Muscle of leg (tissue), 11 donors: ENCODE data around the gene ST8SIA6. TPM values are rescaled to one million over a fixed set of nuclear protein-coding genes. Genes with fewer than 3 reads are reported as not detected.
"Not testable (repeated sequence)": the region's sequence is repeated elsewhere in the genome, so short reads cannot be mapped to it uniquely, and the experiment has no call there.

ENCODE experiments used
- DNase-seq: peaks from one replicate; pipeline ENCODE4 v3.0.0; 2013
- H3K27ac ChIP-seq: one replicate; pipeline ENCODE4 v1.5.1; 2013; ENCODE audit warnings: mild to moderate bottlenecking, low read length, control low read depth
- H3K27me3 ChIP-seq: one replicate; pipeline ENCODE4 v1.6.1; 2013; ENCODE audit warnings: low read length; ENCODE audit not compliant: control insufficient read depth, insufficient read depth
- H3K36me3 ChIP-seq: one replicate; pipeline ENCODE4 v1.6.1; 2013; ENCODE audit warnings: low read length; ENCODE audit not compliant: control insufficient read depth, insufficient read depth
- H3K4me1 ChIP-seq: one replicate; pipeline ENCODE4 v1.6.1; 2013; ENCODE audit warnings: low read length; ENCODE audit not compliant: control insufficient read depth, insufficient read depth
- H3K4me3 ChIP-seq: one replicate; pipeline ENCODE4 v1.5.1; 2013; ENCODE audit warnings: low read length, control low read depth
- H3K9me3 ChIP-seq: replicated peaks from 2 replicates; pipeline ENCODE4 v1.6.1; 2013; ENCODE audit warnings: low read depth, low read length; ENCODE audit not compliant: control insufficient read depth
- WGBS: methylation state at CpG from one replicate; pipeline ENCODE4 v1.1.5; 2013; ENCODE audit warnings: missing lambda C conversion rate; ENCODE audit not compliant: insufficient coverage; 5-methylcytosine and 5-hydroxymethylcytosine counted together
- polyA plus RNA-seq, 8 donors: library from polyadenylated mRNA; unstranded; fragments of 120-200 nt; gene quantifications; one replicate each; pipeline versions ENCODE4 v1.2.1 to v1.2.3, GENCODE V29; 2013; ENCODE audit warnings: inconsistent platforms in 1 of 8, low replicate concordance in 1 of 8; ENCODE audit not compliant: insufficient read length in 8 of 8, insufficient read depth in 1 of 8
- total RNA-seq: library from RNA; stranded (reverse); fragments of 120-200 nt; gene quantifications from one replicate; pipeline ENCODE4 v1.2.4, GENCODE V29; 2013

Gene ST8SIA6
- total and polyA plus RNA-seq, 9 donors, result 1.0 to 2.2 (median 1.7) TPM

DNA sequence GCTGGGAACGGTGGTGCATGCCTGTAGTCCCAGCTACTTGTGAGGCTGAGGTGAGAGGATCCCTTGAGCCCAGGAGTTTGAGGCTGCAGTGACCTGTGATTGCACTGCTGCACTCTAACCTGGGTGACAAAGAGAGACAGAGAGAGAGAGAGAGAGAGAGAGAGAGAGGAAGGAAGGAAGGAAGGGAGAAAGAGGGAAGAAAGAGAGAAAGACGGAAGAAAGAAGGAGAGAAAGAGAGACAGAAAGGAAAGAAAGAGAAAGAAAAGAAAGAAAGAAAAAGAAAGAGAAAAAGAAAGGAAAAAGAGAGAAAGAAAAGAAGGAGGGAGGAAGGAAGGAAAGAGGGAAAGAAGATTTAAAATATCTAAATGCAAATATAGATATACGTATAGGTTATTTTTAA lies 132.4 kb downstream of the ST8SIA6 start:
- not testable (repeated sequence) for H3K4me1 ChIP-seq, H3K9me3 ChIP-seq, H3K27me3 ChIP-seq, H3K4me3 ChIP-seq, H3K27ac ChIP-seq, H3K36me3 ChIP-seq, DNase-seq
- 65% methylated on average over 2 of the region's 3 CpGs for WGBS

DNA sequence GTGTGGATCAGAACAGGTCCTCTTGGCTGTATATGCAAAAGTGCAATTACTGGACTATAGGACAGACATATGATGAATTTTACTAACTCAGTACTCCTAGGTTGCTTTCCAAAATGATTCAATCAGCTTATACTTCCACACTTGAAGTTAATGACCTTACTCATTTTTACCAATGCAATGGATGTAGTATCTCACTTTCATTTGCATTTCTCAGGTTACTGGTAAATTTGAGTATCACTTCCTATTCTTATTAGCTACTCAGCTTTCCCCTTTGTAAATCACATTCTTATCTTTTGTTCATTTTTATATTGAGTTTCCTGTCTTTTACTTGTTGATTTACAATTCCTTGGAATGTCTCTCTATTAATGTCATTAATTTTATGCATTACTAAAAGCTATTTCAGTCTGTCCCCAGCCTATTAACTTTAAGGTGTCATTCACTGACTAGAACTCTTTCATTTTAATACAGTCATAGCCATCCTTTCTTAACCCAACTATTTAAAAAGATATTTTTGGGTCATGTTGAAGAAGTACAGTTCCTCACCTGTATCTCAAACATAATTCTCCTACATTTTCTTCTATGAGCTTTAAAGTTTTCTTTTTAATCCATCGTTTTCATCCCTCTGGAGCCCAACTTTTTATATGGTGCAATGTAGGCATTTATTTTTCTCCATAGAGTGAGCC lies 137.8 kb downstream of the ST8SIA6 start:
- no peak for DNase-seq
- no CpG with 5 or more reads among the region's 1 CpG for WGBS
- Histone ChIP-seq H3K27me3 (no peaks in the 10 kb centered on the region), H3K27ac (no peak overlapping the region), H3K9me3 (no peaks in the 10 kb centered on the region), H3K4me1 (no peaks in the 10 kb centered on the region), H3K4me3 (no peak overlapping the region), H3K36me3 (no peaks in the 10 kb centered on the region)

DNA sequence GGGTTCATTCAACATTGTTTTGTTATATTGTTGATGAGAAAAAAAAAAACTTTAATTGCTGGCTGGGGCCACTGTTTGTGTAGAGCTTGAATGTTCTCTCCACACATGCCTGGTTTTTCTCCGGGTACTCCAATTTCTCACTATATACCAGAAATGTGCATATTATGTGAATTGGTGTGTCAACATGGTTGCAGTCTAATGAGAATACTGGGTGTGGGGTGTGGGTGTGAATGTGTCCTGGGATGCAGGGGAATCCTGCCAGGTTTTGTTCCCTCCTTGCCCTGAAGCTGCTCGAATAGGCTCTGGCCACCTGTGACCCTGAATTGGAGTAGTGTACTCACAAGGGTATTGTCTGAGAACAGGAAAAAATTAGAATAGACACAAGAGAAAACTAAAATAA lies 145.0 kb downstream of the ST8SIA6 start:
- Histone ChIP-seq H3K4me3 (no peak overlapping the region), H3K27ac (no peak overlapping the region), H3K4me1 (no peaks in the 10 kb centered on the region), H3K9me3 (no peaks in the 10 kb centered on the region), H3K27me3 (no peaks in the 10 kb centered on the region), H3K36me3 (no peaks in the 10 kb centered on the region)
- no CpG with 5 or more reads among the region's 2 CpGs for WGBS
- no peak for DNase-seq

DNA sequence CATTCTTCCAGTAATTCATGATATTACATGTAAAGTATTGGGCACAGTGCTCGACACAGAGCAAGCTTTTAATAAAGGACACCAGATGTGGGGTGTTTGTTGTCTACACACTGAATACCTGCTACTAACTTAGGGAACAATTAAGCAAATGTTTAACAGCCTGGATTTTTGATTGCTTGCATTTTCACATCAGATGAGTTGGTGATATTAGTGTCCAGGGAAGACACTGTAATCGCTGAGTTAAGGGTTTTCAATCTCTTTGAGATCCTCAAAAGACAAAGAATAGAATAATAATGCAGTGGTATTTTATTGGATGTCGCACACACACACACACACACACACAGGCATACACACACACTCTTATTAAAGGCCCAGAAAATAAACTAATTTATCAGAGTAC lies 147.3 kb downstream of the ST8SIA6 start:
- Histone ChIP-seq H3K27me3 (no peaks in the 10 kb centered on the region), H3K4me3 (no peak overlapping the region), H3K9me3 (no peaks in the 10 kb centered on the region), H3K27ac (no peak overlapping the region), H3K4me1 (no peaks in the 10 kb centered on the region), H3K36me3 (no peaks in the 10 kb centered on the region)
- WGBS, result no CpG with 5 or more reads among the region's 3 CpGs
- DNase-seq, result no peak

DNA sequence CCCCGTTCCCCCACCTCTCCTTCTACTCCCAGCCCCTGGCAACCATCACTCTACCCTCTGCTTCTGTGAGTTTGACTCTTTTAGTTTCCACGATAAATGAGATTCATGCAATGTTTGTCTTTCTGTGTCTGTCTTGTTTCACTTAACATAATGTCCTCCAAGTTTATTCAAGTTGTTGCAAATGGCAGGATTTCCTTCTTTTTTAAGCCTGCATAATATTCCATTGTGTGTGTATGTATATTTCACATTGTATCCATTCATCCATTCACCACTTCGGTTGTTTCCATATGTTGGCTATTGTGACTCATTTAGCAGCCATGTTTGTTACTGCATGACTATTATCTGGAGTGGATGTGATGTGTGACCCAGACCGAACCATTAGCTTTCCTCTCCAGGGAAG lies 162.0 kb downstream of the ST8SIA6 start:
- H3K27me3 ChIP-seq, result no peaks in the 10 kb centered on the region
- 40% methylated on average over 1 of the region's 4 CpGs for WGBS
- H3K36me3 ChIP-seq, result no peaks in the 10 kb centered on the region
- no peaks in the 10 kb centered on the region for H3K4me1 ChIP-seq
- no peak overlapping the region for H3K27ac ChIP-seq
- no peak overlapping the region for H3K4me3 ChIP-seq
- no peaks in the 10 kb centered on the region for H3K9me3 ChIP-seq
- no peak for DNase-seq

DNA sequence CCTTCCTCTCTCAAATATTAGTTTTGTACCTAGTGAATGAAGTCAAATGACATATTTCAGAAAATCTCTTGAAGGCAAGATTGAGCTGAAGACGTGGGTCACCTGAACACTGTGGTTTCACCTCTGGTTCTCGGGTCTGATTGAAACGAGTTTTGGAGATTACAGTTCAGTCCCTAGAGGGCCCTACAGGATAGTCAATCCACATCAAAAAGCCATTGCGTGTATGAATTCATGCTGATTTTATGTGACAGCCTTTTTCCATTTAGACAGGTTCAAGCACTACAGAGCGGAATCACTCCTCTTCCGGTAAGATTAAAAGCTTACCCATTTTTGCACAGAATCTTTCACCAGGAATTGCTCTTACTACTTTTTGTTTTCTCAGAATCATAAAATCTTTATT lies 164.2 kb downstream of the ST8SIA6 start:
- Histone ChIP-seq H3K9me3 (no peaks in the 10 kb centered on the region), H3K4me3 (no peak overlapping the region), H3K27me3 (no peaks in the 10 kb centered on the region), H3K27ac (no peak overlapping the region), H3K36me3 (no peaks in the 10 kb centered on the region), H3K4me1 (no peaks in the 10 kb centered on the region)
- 54% methylated on average over 2 of the region's 6 CpGs for WGBS
- DNase-seq, result no peak

DNA sequence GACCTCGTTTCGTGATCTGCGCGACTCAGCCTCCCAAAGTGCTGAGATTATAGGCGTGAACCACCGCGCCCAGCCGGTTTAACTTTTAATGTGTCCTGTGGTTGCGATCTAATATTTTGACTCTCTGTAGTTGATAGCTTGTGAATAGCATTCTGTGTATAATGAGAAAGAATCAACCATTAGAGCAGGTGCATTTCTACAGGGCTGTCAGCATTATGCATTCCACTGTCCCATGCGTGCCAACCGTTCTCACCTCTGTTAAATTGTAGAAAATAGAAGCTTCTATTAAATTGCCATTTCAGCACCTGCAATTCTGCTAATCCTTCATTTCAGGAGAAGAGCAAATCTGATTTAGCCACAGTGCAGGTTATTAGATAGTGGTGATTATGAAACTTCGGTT lies 164.6 kb downstream of the ST8SIA6 start:
- Histone ChIP-seq H3K9me3 (no peaks in the 10 kb centered on the region), H3K27me3 (no peaks in the 10 kb centered on the region), H3K27ac (no peak overlapping the region), H3K36me3 (no peaks in the 10 kb centered on the region), H3K4me1 (no peaks in the 10 kb centered on the region), H3K4me3 (no peak overlapping the region)
- WGBS, result 93% methylated on average over 8 of the region's 12 CpGs
- no peak for DNase-seq

DNA sequence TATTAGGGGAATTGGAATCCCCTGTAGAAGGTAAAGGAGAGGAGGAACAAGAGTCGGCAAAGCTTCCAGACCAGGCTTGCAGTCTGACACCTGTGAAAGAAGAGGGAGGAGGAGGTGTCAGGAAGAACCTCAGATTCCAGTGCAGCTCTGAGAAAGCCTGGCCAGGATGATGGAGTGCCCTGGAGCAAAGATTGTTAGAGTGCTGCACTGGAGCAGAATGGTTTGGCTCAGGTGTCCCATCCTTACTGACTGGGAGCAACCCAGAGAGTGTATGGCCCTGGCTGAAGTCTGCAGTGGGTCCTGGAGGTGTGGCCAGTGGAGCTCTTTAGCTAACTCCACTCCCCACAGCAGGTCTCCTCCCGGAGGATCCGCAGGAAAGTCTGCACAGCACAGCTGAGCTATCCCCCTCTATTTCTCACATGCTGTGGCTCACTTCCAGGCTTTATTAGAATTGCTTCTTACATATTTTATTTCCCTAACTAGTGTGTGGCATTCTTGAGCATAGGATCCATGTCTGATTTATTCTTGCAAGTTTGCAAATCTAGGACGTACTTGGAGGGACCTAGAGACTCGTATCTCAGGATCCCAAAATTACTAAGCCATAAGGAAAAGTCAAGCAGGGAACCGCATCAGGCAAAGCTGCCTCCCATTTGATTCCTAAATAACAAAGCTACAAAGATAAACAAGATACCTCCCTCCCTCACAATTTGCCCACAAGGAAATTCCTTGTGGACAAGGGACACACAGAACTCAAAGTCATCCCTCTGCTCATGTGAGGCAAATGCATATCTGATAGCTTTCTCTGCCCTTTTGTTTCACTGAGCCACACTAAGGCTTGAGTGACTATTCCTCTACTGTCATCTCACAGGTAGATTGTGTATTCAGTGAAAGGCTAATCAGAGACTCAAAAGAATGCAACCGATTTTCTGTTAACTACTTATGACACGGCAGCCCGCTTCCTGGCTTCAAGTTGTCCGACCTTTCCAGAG lies 167.5 kb downstream of the ST8SIA6 start:
- WGBS, result 63% methylated on average over 4 of the region's 10 CpGs
- no peaks in the 10 kb centered on the region for H3K27me3 ChIP-seq
- DNase-seq, result peak; percentile 3
- H3K4me3 ChIP-seq, result no peak overlapping the region
- H3K4me1 ChIP-seq, result no peaks in the 10 kb centered on the region
- no peak overlapping the region for H3K27ac ChIP-seq
- no peaks in the 10 kb centered on the region for H3K9me3 ChIP-seq
- no peaks in the 10 kb centered on the region for H3K36me3 ChIP-seq

DNA sequence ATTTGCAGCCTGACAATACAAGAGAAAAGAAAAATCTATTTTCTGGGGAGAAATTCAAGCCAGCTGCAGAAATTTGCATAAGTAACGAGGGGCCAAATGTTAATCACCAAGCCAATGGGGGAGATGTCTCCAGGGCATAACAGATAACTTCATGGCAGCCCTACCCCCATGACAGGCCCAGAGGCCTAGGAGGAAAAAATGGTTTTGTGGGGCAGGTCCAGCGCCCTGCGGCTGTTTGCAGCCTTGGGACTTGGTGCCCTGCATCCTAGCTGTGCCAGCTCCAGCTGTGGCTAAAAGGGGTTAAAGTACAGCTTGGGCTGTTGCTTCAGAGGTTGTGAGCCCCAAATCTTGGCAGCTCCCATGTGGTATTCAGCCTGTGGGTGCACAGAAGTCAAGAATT lies 172.1 kb downstream of the ST8SIA6 start:
- H3K36me3 ChIP-seq, result no peaks in the 10 kb centered on the region
- H3K27ac ChIP-seq, result no peak overlapping the region
- H3K4me1 ChIP-seq, result no peaks in the 10 kb centered on the region
- no peak for DNase-seq
- H3K9me3 ChIP-seq, result no peaks in the 10 kb centered on the region
- no peak overlapping the region for H3K4me3 ChIP-seq
- WGBS, result 83% methylated on average over 2 of the region's 3 CpGs
- H3K27me3 ChIP-seq, result no peaks in the 10 kb centered on the region

DNA sequence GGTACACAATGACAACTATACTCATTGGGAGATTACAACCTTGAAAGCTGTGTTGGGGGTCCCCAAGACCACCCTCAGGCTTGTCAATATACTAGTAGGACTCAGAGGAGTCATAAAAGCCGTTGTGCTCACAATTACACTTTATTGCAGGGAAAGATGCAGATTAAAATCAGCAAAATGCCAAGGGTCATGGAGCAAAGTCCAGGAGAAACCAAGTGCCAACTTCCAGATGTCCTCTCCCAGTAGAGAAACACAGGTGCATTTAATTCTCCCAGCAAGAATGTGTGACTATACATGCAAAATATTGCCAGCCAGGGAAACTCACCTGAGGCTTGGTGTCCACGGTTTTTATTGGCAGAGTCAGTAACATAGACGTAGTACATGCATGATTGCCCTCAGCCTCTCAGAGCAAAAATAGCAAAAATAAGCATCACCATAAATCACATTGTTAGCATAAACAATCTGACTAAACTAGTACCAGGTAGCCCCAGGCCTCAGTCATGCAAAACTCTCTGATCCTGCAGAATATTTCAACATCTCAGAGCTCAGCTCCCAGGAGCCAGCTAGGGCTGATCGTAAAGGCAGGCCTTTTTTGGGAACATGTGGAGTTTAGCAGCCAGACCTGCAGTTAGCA lies 175.7 kb downstream of the ST8SIA6 start:
- no peaks in the 10 kb centered on the region for H3K36me3 ChIP-seq
- DNase-seq, result no peak
- no peak overlapping the region for H3K27ac ChIP-seq
- H3K4me3 ChIP-seq, result no peak overlapping the region
- no peaks in the 10 kb centered on the region for H3K9me3 ChIP-seq
- H3K4me1 ChIP-seq, result no peaks in the 10 kb centered on the region
- no peaks in the 10 kb centered on the region for H3K27me3 ChIP-seq
- 22% methylated on average over 2 of the region's 4 CpGs for WGBS
